TTC549 (cell line): ENCODE measurements around the gene SYT7.

Experiments
- FAIRE-seq: peaks from 2 replicates; lab custom pipeline; 2012; peaks lifted over from hg19 to GRCh38; lab: Jason Lieb, UNC

SYT7 gene

DNA sequence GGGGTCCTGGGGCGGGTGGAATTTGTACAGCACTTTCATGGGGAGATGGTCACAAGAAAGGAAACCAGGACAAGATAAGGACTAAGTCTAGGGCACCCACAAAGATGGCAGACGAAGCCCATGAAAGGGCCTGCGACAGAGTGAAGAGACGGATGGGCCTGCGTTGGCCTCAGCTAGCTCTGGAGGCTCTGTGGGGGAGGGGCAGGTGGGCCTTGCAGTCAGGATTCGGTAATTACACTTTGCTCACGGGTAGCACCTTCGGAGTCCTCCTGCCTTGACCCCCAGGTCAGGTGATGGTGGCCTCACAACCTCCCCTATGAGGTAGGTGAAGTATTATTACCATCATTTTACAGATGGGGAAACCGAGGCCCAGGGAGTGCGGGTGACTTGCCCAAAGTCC lies 65.2 kb downstream of the SYT7 start:
- FAIRE-seq: no peak

- no peak for FAIRE-seq
These were observed 66.6 kb downstream of the SYT7 start for GRCh38 chr11:61514050-61514917.

GRCh38 chr11:61513143-61513765 lies 67.6 kb downstream of the SYT7 start:
- no peak for FAIRE-seq

DNA sequence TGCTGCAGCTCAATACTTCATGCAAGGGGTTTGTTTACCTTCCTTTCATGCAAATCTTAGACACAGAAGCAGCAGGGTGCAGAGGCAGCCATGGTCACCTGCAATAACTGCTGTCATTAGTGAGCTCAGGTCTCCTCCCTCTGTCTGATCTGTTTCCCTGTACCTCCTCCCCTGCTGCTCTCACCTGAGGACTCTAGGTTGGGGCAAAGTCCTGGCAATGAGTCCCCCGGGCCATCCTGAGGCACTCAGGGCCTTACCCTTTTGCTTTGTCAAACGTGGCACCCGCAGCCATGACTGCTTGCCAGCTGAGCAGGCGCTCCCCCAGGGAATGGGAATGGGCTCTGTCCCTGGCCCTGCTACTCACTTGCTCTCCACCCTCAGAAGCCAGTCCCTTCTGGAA lies 68.4 kb downstream of the SYT7 start:
- no peak for FAIRE-seq

DNA sequence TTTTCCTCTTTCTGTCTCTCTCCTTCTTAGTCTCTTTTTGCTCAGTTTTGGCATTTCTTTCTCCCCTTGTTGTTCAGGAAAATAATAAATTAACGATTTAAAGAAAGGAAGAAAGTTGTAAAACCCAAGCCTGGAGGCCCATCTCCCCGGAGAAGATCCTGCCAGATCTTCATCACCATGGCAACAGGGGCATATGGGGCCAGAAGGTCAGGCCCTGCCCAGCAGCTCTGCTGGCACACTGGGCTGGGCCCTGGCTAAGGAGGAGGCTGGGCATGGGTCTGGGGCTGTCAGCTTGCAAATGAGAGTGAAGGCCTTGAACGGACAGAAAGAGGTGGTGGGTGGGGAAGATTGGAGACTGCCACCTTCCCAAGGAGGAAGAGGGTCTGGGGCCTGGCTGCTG lies 69.5 kb downstream of the SYT7 start:
- FAIRE-seq: no peak

- FAIRE-seq: no peak
These were observed 69.9 kb downstream of the SYT7 start for GRCh38 chr11:61510974-61511373.

- no peak for FAIRE-seq
These were observed 70.5 kb downstream of the SYT7 start for GRCh38 chr11:61510166-61510919.

- no peak for FAIRE-seq
These were observed 71.5 kb downstream of the SYT7 start for GRCh38 chr11:61509043-61510029.

DNA sequence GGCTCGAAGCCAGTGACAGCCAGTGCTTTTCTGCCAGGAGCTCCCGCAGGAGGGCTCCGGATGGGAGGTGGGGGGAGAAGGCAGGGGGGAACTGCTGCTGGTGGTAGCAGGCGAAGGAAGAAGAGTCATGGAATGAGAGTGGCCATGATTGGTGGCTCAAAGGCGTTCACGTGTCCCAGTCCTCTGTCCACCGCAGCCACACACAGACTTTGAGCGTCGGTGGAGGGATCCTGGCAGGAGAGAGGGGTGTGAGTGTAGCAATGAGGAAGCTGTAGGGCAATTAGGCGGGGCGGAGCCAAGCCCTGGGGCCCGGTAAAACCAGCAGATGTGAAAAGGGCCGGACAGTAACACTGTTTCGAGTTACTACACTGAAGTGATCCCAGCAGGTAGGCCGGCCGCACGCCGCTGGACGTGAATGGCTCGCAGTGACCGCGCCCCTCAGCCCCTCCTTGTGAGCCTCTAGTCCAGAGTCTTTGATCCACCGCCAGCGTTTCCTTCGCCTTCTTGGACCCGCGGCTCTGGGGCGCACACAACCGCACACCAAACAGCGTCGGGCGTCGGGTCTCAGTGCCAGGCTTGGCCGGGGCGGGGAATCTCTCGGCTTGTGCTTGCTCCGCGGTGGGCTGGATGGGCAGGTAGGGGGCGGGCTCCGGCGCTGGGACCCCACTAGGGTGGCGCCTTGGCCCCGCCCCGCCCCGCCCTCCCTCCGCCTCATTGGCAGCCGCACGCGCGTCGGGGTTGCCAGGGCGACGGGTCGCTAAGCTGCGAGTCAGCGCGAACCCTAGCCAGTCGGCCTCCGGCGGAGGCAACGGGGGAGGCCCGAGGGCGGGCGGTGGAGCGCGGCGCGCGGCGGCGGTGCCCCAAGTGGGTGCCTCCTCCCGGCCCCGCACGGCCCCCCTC lies 72.7 kb downstream of the SYT7 start, which contains the start of gene LRRC10B:
TSS of gene LRRC10B (plus strand) at position 788 of the 900 bp plus-strand sequence. CDS start 250 bp downstream, outside the sequence.
- FAIRE-seq: no peak

GRCh38 chr11:61507012-61507768 lies 73.7 kb downstream of the SYT7 start:
- no peak for FAIRE-seq

DNA sequence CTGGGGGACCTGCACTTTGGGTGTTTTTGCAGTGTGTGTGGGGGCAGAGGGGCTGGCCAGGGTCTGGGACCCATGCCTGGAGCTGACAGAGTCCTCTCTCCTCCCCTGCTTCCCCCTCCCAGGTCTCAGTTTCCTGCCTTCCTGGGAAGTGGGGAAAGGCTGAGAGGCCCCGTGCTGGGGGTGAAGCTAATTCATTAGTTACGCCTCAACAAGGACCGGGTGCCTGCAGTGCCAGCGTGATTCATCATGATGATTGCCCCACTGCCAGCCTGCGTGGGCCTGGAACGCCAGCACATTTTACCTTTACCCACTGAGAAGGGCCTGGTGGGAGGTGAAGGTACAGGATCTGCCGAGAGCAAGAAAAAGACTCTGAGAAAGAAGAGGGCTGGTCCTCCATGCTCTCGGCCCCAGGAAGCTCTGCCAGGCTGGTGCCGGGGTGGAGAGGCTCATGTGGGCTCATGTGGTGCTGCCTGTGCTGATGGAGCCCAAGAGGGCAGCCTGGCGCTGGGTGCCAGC lies 75.2 kb downstream of the SYT7 start:
- FAIRE-seq: no peak

GRCh38 chr11:61505106-61505505 lies 75.8 kb downstream of the SYT7 start:
- FAIRE-seq: no peak

DNA sequence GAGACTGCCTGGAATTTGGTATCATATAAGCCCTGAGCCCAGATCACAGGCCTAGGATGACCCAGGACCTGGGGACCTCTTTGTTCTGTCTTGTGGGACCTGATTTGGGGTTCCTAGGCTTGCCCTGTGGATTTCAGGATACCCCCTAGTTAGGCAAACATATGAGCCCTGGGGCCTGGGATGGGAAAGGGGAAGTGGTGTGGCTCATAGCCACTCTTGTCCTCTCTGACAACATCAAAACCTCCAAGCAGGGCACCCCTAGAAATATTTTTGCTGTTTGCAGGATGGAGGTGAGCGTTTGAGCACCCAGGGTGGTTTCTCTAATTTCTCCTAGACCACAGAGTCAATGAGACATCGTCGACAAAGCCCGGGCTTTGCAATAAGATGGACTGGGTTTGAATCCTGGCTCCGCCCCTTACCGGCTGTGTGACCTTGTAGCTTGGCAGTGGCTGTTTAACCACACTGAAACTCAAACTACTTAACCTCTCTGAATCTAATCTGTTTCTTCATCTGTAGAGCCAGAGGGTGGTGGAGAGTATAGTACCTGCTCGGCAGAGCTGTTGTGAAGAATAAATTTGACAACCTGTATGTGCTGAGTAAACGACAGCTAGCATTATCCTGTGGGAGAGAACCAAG lies 77.6 kb downstream of the SYT7 start:
- FAIRE-seq: no peak

GRCh38 chr11:61502522-61502921 lies 78.4 kb downstream of the SYT7 start:
- no peak for FAIRE-seq

DNA sequence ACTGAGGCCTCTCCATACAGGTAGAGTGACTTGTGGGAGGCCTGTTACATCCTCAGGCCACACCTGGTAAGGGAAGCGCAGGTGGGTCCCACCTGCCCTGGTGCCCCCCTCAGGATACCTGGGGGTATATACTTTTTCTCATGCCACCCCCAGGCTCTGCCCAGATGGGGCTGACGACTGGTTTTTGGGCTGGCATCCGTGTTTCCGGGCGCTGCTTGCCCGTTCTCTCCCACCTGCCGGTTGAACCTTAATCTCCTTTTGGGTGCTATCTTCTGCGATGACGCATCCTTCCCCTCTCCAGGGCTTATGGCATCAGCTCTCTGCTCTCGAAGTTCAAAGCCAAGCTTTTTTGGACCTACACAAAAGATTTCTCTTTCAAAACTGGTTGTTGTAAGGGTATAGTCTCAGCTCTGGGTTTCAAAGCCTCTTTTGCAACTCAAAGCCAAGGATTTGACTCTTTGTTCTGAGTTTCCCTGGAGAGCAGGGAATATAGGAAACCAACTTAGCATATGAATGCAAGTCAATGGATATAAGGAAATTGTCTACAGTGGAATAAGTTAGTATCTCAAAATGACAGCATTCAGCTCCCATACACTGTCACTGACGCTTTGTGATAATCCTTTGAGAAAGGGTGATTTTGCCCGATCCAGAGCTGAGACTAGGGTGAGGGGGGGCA lies 80.9 kb downstream of the SYT7 start:
- FAIRE-seq: no peak

GRCh38 chr11:61498767-61499341 lies 82.0 kb downstream of the SYT7 start:
- no peak for FAIRE-seq

DNA sequence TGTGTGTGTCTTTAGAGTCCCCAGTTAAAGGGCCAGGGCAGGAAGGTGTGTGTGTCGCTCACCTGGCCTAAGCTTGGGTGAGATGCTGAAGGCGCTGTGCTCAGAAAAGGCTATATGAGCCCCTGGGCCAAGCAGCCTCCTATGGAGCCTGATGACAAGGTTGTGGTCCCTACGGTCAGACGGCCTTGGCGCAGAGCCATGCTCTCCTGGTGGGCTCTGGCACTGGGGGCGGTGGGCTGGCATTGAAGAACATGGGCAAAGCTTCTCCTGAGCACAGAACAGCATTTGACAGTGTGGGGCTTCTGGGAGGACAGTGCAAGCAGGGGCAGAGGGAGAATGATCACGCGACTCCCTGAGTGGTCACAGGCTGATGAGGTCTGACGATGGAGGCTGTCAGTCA lies 83.0 kb downstream of the SYT7 start:
- no peak for FAIRE-seq

DNA sequence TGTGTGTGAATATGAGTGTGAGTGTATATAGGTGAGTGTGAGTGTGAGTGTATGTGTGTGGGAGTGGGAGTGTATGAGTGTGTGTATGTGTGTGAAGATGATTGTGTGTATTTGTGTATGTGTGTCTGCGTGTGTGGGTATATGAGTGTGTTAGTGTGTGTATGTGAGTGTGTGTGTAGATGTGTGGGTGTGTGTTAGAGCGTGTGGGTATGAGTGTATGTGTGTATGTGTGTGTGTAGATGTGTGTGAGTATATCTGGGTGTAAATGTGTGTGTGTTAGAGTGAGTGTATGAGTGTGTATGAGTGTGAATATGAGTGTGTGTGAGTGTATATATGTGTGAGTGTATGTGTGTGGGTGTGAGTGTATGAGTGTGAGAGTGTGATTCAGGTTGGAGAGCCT lies 83.4 kb downstream of the SYT7 start:
- FAIRE-seq: no peak
